Endothelial cell of umbilical vein (primary cell): ENCODE data around the gene SPPL3. TPM values are rescaled to one million over a fixed set of nuclear protein-coding genes. Genes with fewer than 3 reads are reported as not detected.

ENCODE experiments used
- BruUV-seq: library from RNA; stranded (reverse); fragments of 400-500 nt; replicated peaks from 2 replicates; lab custom pipeline; 2021; lab: Mats Ljungman, UMichigan
- CTCF ChIA-PET: fragments of 300-600, 350-600 bp; sonication (Branson Sonifier 250); formaldehyde crosslinking; loops from one replicate; lab custom pipeline; 2021; ENCODE audit warnings: antibody characterized with exemption, inconsistent platforms; lab: Charles Lee
- POLR2A ChIA-PET: fragments of 300-600, 350-600 bp; sonication (Branson Sonifier 250); formaldehyde crosslinking; loops from one replicate; lab custom pipeline; 2021; ENCODE audit warnings: antibody characterized with exemption, inconsistent platforms; lab: Charles Lee
- DNase-seq: peaks from one replicate; pipeline ENCODE4 v3.0.0-alpha.2; 2011; ENCODE audit warnings: low read depth, low spot score
- FAIRE-seq: peaks from 2 replicates; lab custom pipeline; 2011; peaks lifted over from hg19 to GRCh38; lab: Jason Lieb, UNC
- H2AFZ ChIP-seq: 2 replicates; pipeline ENCODE4 v1.6.0; 2012; ENCODE audit warnings: low read depth, low read length, control low read depth, inconsistent platforms
- H3K27ac ChIP-seq: 2 replicates; pipeline ENCODE4 v1.5.1; 2011; ENCODE audit warnings: low read depth, mild to moderate bottlenecking, control low read depth, low read length, moderate library complexity; ENCODE audit not compliant: insufficient read depth
- H3K27me3 ChIP-seq, 2 experiments: 2 replicates each; pipeline versions ENCODE4 v1.6.0 to v1.6.1; 2011; ENCODE audit warnings: low read length in 2 of 2, mixed read lengths in 1 of 2; ENCODE audit not compliant: control insufficient read depth in 2 of 2, insufficient read depth in 2 of 2
- H3K36me3 ChIP-seq, 2 experiments: 2 replicates in 1 of 2; 3 replicates in 1 of 2; pipeline ENCODE4 v1.5.1; 2011; ENCODE audit warnings: low read length in 2 of 2, mild to moderate bottlenecking in 1 of 2, moderate library complexity in 1 of 2; ENCODE audit not compliant: control insufficient read depth in 2 of 2, insufficient read depth in 2 of 2; ENCODE audit errors: extremely low read depth in 1 of 2
- H3K4me1 ChIP-seq: 3 replicates; pipeline ENCODE4 v1.5.1; 2011; ENCODE audit warnings: mild to moderate bottlenecking, low read length; ENCODE audit not compliant: control insufficient read depth, insufficient read depth; ENCODE audit errors: extremely low read depth
- H3K4me2 ChIP-seq: 2 replicates; pipeline ENCODE4 v1.6.1; 2011; ENCODE audit warnings: low read length, control low read depth, mixed read lengths; ENCODE audit not compliant: insufficient read depth
- H3K4me3 ChIP-seq, 3 experiments: fragments of 200-600 bp in 1 of 3; sonication (generic), shearing (Covaris generic) in 1 of 3; replicated peaks in 1 of 3; 2 replicates each; pipeline ENCODE4 v1.5.1; 2011 to 2016; ENCODE audit warnings: control low read depth in 3 of 3, low read length in 3 of 3, mild to moderate bottlenecking in 2 of 3, inconsistent platforms in 1 of 3, low read depth in 1 of 3, moderate library complexity in 1 of 3; ENCODE audit not compliant: insufficient read depth in 1 of 3
- H3K79me2 ChIP-seq: 2 replicates; pipeline ENCODE4 v1.6.0; 2012; ENCODE audit warnings: low read length, inconsistent platforms; ENCODE audit not compliant: control insufficient read depth, insufficient read depth
- H3K9ac ChIP-seq: replicated peaks from 2 replicates; pipeline ENCODE3; 2011; ENCODE audit warnings: low read length, control low read depth; ENCODE audit not compliant: insufficient read depth; ENCODE audit errors: extremely low read depth
- H3K9me1 ChIP-seq: replicated peaks from 3 replicates; pipeline ENCODE4 v1.6.0; 2011; ENCODE audit warnings: mild to moderate bottlenecking, low read length; ENCODE audit not compliant: control insufficient read depth, insufficient read depth; ENCODE audit errors: extremely low read depth
- H3K9me3 ChIP-seq: replicated peaks from 2 replicates; pipeline ENCODE4 v1.5.1; 2012; ENCODE audit warnings: low read length, inconsistent platforms; ENCODE audit not compliant: control insufficient read depth, insufficient read depth
- H4K20me1 ChIP-seq: replicated peaks from 2 replicates; pipeline ENCODE3; 2011; ENCODE audit warnings: mild to moderate bottlenecking, low read length; ENCODE audit not compliant: control insufficient read depth, insufficient read depth; ENCODE audit errors: extremely low read depth
- EZH2 ChIP-seq: IDR thresholded peaks from 2 replicates; pipeline ENCODE4 v1.6.1; 2012; ENCODE audit warnings: borderline replicate concordance, low read depth, mild to moderate bottlenecking, moderate library complexity, low read length, inconsistent platforms; ENCODE audit not compliant: severe bottlenecking
- GATA2 ChIP-seq: IDR thresholded peaks from 2 replicates; pipeline ENCODE4 v1.7.0; 2011; ENCODE audit warnings: low read depth, mild to moderate bottlenecking, moderate library complexity, mixed read lengths, low read length; ENCODE audit not compliant: insufficient read length, insufficient read depth
- MYC ChIP-seq: IDR thresholded peaks from one replicate; pipeline ENCODE4 v1.6.1; 2011; ENCODE audit warnings: mild to moderate bottlenecking, low read depth, low read length
- POLR2A ChIP-seq: IDR thresholded peaks from 2 replicates; pipeline ENCODE4 v1.6.1; 2012; ENCODE audit warnings: low read depth, mild to moderate bottlenecking, control low read depth, low read length
- dilution Hi-C: fragments of 300-500 bp; cut with MboI; formaldehyde crosslinking; loops from one replicate; pipeline ENCODE4 v1.15.0; 2019; ENCODE audit warnings: low sequenced_read_pairs; ENCODE audit not compliant: extremely low pct_ligation_motif_present
- intact Hi-C: fragments of 100-400 bp; cut with micrococcal nuclease; formaldehyde crosslinking; loops from one replicate; pipeline ENCODE4 v1.10.0; 2022
- polyA plus RNA-seq, 4 experiments: library from polyadenylated mRNA; depleted of rRNA in 3 of 4; stranded (reverse) in 3 of 4; unstranded in 1 of 4; fragments of >200 nt; gene quantifications; 2 replicates each; pipeline versions ENCODE4 v1.2.1 to v1.2.3, GENCODE V29; 2011 to 2012; ENCODE audit warnings: missing spikeins in 1 of 4
- total RNA-seq: library from RNA; stranded (reverse); gene quantifications from 2 replicates; pipeline ENCODE4 v1.2.3, GENCODE V29; 2021
- TF ChIP-seq, protein P1 (sequence below), 2 donors: IDR thresholded peaks; 1 replicate in 1 of 2; 2 replicates in 1 of 2; pipeline ENCODE4 v1.5.1; 2011; ENCODE audit warnings: low read length in 2 of 2, mild to moderate bottlenecking in 2 of 2, moderate library complexity in 2 of 2, control low read depth in 1 of 2, inconsistent platforms in 1 of 2, low read depth in 1 of 2; ENCODE audit not compliant: insufficient read depth in 1 of 2; ENCODE audit errors: extremely low read depth in 1 of 2

SPPL3 gene
- total and polyA plus RNA-seq, 2 donors (not counting 3 experiments of a cell fraction or from before 2014, with no cell fraction given), result 30.6 to 53.0 TPM

- Histone ChIP-seq H3K4me1 (no peaks in the 10 kb centered on the region), H3K79me2 (peaks cover 2% of the 10 kb centered on the region), H3K4me2 (no peak overlapping the region), H4K20me1 (no peaks in the 10 kb centered on the region), H3K4me3 (no peak overlapping the region), H3K27me3 (no peaks in the 10 kb centered on the region), H3K9me3 (no peaks in the 10 kb centered on the region), H3K9me1 (no peaks in the 10 kb centered on the region), H3K36me3 (peaks cover 29 to 50% of the 10 kb centered on the region in 2 experiments), H2AFZ (no peak overlapping the region), H3K27ac (no peak overlapping the region), H3K9ac (no peak overlapping the region)
- TF ChIP-seq GATA2 (no peak), POLR2A (no peak), MYC (no peak), EZH2 (no peak)
- TF ChIP-seq, protein P1, sequence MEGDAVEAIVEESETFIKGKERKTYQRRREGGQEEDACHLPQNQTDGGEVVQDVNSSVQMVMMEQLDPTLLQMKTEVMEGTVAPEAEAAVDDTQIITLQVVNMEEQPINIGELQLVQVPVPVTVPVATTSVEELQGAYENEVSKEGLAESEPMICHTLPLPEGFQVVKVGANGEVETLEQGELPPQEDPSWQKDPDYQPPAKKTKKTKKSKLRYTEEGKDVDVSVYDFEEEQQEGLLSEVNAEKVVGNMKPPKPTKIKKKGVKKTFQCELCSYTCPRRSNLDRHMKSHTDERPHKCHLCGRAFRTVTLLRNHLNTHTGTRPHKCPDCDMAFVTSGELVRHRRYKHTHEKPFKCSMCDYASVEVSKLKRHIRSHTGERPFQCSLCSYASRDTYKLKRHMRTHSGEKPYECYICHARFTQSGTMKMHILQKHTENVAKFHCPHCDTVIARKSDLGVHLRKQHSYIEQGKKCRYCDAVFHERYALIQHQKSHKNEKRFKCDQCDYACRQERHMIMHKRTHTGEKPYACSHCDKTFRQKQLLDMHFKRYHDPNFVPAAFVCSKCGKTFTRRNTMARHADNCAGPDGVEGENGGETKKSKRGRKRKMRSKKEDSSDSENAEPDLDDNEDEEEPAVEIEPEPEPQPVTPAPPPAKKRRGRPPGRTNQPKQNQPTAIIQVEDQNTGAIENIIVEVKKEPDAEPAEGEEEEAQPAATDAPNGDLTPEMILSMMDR (IDR thresholded peaks at IDR 0.05; ENCODE audit: extremely low read depth in 1 of 2, insufficient read depth in 1 of 2, low read depth in 1 of 2, low read length in 2 of 2), result no peak
- POLR2A ChIA-PET, result no interaction called here
- CTCF ChIA-PET, result no interaction called here
- dilution Hi-C loops (no loop called here), intact Hi-C loops (no loop called here)
- no TSS peak for BruUV-seq
- FAIRE-seq (no peak), DNase-seq (no peak)
Measured at GRCh38 chr12:120718055-120718454, 186.1 kb downstream of the SPPL3 start.
